Gastroesophageal sphincter (tissue), 3 donors: ENCODE results near the gene HOXC9.

Source experiments
- EP300 ChIP-seq: sonication (generic); formaldehyde crosslinking; IDR thresholded peaks from one replicate; pipeline ENCODE4 v1.6.1; 2017; ENCODE audit warnings: antibody characterized with exemption, mild to moderate bottlenecking
- POLR2A ChIP-seq, 2 donors: fragments of 450-650 bp; IDR thresholded peaks; one replicate each; pipeline ENCODE4 v1.6.1; 2017; ENCODE audit warnings: antibody characterized with exemption in 2 of 2, mild to moderate bottlenecking in 2 of 2, moderate library complexity in 1 of 2
- POLR2AphosphoS5 ChIP-seq: sonication (generic); formaldehyde crosslinking; IDR thresholded peaks from one replicate; pipeline ENCODE4 v1.6.1; 2017; ENCODE audit warnings: antibody characterized with exemption
- TF ChIP-seq, protein P1 (sequence below), 4 experiments: fragments of 200-600 bp in 2 of 4; fragments of 450-650 bp in 2 of 4; sonication (generic) in 1 of 4; IDR thresholded peaks; one replicate each; pipeline ENCODE4 v1.5.1; 2017 to 2019; ENCODE audit warnings: antibody characterized with exemption in 4 of 4, mild to moderate bottlenecking in 2 of 4, moderate library complexity in 2 of 4

DNA sequence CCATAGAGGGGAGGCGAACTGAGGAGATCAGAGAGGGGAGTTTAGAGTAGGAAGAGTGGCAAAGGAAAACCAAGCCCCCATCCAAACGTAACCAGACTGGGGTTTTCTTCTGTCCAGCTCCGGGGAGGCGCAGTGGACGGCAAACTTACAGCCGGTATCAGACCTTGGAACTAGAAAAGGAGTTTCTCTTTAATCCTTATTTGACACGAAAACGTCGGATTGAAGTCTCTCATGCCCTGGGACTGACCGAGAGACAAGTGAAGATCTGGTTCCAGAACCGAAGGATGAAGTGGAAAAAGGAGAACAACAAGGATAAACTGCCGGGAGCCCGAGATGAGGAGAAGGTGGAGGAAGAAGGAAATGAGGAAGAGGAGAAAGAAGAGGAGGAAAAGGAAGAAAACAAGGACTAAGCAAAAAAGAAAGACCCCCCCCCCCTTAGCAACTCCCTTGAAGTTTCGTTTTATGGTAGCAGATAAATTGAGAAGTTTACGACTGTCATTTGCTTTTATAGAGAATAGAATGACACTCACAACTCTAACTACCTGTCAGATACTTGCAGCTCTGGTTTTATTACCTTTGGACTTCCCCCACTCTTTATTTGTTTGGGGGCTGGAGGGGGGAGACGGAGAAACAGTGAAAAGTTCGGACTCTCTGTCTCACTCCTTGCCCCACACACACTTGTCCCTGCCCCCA, 11.2 kb downstream of the HOXC9 start:
- TF ChIP-seq POLR2A (IDR thresholded peaks at IDR 0.05) (no peak), POLR2AphosphoS5 (no peak), EP300 (no peak)
- TF ChIP-seq, protein P1, sequence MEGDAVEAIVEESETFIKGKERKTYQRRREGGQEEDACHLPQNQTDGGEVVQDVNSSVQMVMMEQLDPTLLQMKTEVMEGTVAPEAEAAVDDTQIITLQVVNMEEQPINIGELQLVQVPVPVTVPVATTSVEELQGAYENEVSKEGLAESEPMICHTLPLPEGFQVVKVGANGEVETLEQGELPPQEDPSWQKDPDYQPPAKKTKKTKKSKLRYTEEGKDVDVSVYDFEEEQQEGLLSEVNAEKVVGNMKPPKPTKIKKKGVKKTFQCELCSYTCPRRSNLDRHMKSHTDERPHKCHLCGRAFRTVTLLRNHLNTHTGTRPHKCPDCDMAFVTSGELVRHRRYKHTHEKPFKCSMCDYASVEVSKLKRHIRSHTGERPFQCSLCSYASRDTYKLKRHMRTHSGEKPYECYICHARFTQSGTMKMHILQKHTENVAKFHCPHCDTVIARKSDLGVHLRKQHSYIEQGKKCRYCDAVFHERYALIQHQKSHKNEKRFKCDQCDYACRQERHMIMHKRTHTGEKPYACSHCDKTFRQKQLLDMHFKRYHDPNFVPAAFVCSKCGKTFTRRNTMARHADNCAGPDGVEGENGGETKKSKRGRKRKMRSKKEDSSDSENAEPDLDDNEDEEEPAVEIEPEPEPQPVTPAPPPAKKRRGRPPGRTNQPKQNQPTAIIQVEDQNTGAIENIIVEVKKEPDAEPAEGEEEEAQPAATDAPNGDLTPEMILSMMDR (IDR thresholded peaks at IDR 0.05) = no peak
